HepG2 (cell line): ENCODE results near the gene PGAP3. TPM values are rescaled to one million over a fixed set of nuclear protein-coding genes. Genes with fewer than 3 reads are reported as not detected.

Experiments
- ARNT ChIP-seq: fragments of 450-650 bp; IDR thresholded peaks from 2 replicates; pipeline ENCODE4 v1.6.1; 2017
- EP300 ChIP-seq, 3 experiments: sonication (generic) in 1 of 3; formaldehyde crosslinking in 1 of 3; IDR thresholded peaks; 2 replicates each; pipeline versions ENCODE4 v1.5.1 to v1.6.1; 2011 to 2020; ENCODE audit warnings: low read depth in 2 of 3, low read length in 2 of 3, borderline replicate concordance in 1 of 3, improper control_type of control experiment in 1 of 3, mild to moderate bottlenecking in 1 of 3, missing genetic modification reagents in 1 of 3, moderate library complexity in 1 of 3
- MAZ ChIP-seq, 2 experiments: sonication (generic) in 1 of 2; formaldehyde crosslinking in 1 of 2; IDR thresholded peaks; 2 replicates each; pipeline versions ENCODE4 v1.5.0 to v1.6.1; 2012 to 2020; ENCODE audit warnings: low read depth in 2 of 2, mild to moderate bottlenecking in 2 of 2, borderline replicate concordance in 1 of 2, improper control_type of control experiment in 1 of 2, low read length in 1 of 2, missing genetic modification reagents in 1 of 2, moderate library complexity in 1 of 2
- NKX3-1 ChIP-seq: sonication (generic); formaldehyde crosslinking; IDR thresholded peaks from 2 replicates; pipeline ENCODE4 v1.5.0; 2020; ENCODE audit warnings: missing genetic modification reagents
- PHF8 ChIP-seq: sonication (generic); formaldehyde crosslinking; IDR thresholded peaks from 2 replicates; pipeline ENCODE4 v1.5.0; 2020; ENCODE audit warnings: missing genetic modification reagents
- ZFY ChIP-seq: sonication (generic); formaldehyde crosslinking; IDR thresholded peaks from 2 replicates; pipeline ENCODE4 v1.4.0; 2020; ENCODE audit warnings: missing genetic modification reagents
- ZNF781 ChIP-seq: sonication (generic); formaldehyde crosslinking; IDR thresholded peaks from 2 replicates; pipeline ENCODE4 v1.5.1; 2020; ENCODE audit warnings: borderline replicate concordance, mild to moderate bottlenecking, missing genetic modification reagents; ENCODE audit errors: not compliant biosample characterization
- ZSCAN12 ChIP-seq: sonication (generic); formaldehyde crosslinking; IDR thresholded peaks from 2 replicates; pipeline ENCODE4 v1.9.0; 2021; ENCODE audit warnings: mild to moderate bottlenecking, missing genetic modification reagents
- polyA plus RNA-seq, 8 experiments: library from polyadenylated mRNA; depleted of rRNA in 3 of 8; stranded (reverse) in 7 of 8; unstranded in 1 of 8; fragments of >200 nt; fragmentation: Illumina TruSeq in 4 of 8; extraction: Trizol in 4 of 8; gene quantifications; 2 replicates each; pipeline versions ENCODE4 v1.2.1 to v1.2.3, GENCODE V29; 2011 to 2016; ENCODE audit warnings: low read depth in 4 of 8, missing spikeins in 1 of 8, mixed read lengths in 1 of 8; ENCODE audit not compliant: insufficient read depth in 1 of 8
- total RNA-seq, 5 experiments: library from RNA; depleted of rRNA; stranded (reverse); fragments of >200 nt; fragmentation: Illumina TruSeq; extraction: Trizol; gene quantifications; 2 replicates each; pipeline ENCODE4 v1.2.3, GENCODE V29; 2016; ENCODE audit warnings: low read depth in 1 of 5
- TF ChIP-seq, protein P1 (sequence below): sonication (generic); formaldehyde crosslinking; IDR thresholded peaks from 2 replicates; pipeline ENCODE4 v1.4.0; 2020; ENCODE audit warnings: missing genetic modification reagents
- TF ChIP-seq, protein P2 (sequence below): sonication (generic); formaldehyde crosslinking; IDR thresholded peaks from one replicate; pipeline ENCODE4 v1.5.1; 2020; ENCODE audit warnings: mild to moderate bottlenecking, missing genetic modification reagents; ENCODE audit errors: not compliant biosample characterization
- TF ChIP-seq, protein P3 (sequence below): sonication (generic); formaldehyde crosslinking; IDR thresholded peaks from 2 replicates; pipeline ENCODE4 v1.4.0; 2020; ENCODE audit warnings: mild to moderate bottlenecking, missing genetic modification reagents
- TF ChIP-seq, protein P4 (sequence below): sonication (generic); formaldehyde crosslinking; IDR thresholded peaks from 2 replicates; pipeline ENCODE4 v1.4.0; 2020; ENCODE audit warnings: missing genetic modification reagents, low read depth, mild to moderate bottlenecking, borderline replicate concordance

The PGAP3 gene
- total and polyA plus RNA-seq, 2 of the 13 experiments (the other 11 are each of a cell fraction or from before 2014, with no cell fraction given): 11.9 to 14.6 TPM

DNA sequence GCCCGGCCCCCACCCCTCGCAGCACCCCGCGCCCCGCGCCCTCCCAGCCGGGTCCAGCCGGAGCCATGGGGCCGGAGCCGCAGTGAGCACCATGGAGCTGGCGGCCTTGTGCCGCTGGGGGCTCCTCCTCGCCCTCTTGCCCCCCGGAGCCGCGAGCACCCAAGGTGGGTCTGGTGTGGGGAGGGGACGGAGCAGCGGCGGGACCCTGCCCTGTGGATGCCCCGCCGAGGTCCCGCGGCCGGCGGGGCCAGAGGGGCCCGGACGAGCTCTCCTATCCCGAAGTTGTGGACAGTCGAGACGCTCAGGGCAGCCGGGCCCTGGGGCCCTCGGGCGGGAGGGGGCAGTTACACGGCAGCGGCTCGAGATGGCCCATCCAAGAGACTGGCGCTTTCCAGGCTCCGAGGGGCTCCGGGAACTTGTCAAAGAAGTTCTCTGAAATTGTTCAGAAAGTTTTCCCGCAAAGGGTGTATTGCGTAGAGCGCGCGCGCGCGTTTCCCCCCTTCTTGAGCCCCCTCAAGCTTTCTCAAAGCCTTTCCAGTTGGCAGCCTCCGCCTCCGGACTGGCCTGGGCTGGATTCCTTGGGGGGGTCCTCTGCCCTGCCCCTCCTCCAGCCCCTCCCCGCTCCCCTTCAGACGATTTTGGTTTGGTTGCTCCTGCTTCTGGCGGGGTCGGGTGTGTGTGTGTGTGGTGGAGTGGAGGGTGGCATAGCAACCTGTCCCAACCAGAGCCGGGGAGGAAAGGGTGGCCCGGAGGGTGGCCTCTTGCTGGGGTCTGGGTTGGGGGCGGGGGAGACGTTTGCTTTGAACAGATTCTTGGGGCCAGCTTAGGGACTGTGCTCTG, 12.5 kb upstream of the PGAP3 start (continued):
- TF ChIP-seq, protein P1, sequence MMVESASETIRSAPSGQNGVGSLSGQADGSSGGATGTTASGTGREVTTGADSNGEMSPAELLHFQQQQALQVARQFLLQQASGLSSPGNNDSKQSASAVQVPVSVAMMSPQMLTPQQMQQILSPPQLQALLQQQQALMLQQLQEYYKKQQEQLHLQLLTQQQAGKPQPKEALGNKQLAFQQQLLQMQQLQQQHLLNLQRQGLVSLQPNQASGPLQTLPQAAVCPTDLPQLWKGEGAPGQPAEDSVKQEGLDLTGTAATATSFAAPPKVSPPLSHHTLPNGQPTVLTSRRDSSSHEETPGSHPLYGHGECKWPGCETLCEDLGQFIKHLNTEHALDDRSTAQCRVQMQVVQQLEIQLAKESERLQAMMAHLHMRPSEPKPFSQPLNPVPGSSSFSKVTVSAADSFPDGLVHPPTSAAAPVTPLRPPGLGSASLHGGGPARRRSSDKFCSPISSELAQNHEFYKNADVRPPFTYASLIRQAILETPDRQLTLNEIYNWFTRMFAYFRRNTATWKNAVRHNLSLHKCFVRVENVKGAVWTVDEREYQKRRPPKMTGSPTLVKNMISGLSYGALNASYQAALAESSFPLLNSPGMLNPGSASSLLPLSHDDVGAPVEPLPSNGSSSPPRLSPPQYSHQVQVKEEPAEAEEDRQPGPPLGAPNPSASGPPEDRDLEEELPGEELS (CRISPR knock-in tag): no peak
- peak; percentile 76 for TF ChIP-seq PHF8 (CRISPR knock-in tag)
- TF ChIP-seq ZFY (CRISPR knock-in tag): peak; percentile 67
- TF ChIP-seq ZSCAN12 (CRISPR knock-in tag): no peak
- TF ChIP-seq, protein P2, sequence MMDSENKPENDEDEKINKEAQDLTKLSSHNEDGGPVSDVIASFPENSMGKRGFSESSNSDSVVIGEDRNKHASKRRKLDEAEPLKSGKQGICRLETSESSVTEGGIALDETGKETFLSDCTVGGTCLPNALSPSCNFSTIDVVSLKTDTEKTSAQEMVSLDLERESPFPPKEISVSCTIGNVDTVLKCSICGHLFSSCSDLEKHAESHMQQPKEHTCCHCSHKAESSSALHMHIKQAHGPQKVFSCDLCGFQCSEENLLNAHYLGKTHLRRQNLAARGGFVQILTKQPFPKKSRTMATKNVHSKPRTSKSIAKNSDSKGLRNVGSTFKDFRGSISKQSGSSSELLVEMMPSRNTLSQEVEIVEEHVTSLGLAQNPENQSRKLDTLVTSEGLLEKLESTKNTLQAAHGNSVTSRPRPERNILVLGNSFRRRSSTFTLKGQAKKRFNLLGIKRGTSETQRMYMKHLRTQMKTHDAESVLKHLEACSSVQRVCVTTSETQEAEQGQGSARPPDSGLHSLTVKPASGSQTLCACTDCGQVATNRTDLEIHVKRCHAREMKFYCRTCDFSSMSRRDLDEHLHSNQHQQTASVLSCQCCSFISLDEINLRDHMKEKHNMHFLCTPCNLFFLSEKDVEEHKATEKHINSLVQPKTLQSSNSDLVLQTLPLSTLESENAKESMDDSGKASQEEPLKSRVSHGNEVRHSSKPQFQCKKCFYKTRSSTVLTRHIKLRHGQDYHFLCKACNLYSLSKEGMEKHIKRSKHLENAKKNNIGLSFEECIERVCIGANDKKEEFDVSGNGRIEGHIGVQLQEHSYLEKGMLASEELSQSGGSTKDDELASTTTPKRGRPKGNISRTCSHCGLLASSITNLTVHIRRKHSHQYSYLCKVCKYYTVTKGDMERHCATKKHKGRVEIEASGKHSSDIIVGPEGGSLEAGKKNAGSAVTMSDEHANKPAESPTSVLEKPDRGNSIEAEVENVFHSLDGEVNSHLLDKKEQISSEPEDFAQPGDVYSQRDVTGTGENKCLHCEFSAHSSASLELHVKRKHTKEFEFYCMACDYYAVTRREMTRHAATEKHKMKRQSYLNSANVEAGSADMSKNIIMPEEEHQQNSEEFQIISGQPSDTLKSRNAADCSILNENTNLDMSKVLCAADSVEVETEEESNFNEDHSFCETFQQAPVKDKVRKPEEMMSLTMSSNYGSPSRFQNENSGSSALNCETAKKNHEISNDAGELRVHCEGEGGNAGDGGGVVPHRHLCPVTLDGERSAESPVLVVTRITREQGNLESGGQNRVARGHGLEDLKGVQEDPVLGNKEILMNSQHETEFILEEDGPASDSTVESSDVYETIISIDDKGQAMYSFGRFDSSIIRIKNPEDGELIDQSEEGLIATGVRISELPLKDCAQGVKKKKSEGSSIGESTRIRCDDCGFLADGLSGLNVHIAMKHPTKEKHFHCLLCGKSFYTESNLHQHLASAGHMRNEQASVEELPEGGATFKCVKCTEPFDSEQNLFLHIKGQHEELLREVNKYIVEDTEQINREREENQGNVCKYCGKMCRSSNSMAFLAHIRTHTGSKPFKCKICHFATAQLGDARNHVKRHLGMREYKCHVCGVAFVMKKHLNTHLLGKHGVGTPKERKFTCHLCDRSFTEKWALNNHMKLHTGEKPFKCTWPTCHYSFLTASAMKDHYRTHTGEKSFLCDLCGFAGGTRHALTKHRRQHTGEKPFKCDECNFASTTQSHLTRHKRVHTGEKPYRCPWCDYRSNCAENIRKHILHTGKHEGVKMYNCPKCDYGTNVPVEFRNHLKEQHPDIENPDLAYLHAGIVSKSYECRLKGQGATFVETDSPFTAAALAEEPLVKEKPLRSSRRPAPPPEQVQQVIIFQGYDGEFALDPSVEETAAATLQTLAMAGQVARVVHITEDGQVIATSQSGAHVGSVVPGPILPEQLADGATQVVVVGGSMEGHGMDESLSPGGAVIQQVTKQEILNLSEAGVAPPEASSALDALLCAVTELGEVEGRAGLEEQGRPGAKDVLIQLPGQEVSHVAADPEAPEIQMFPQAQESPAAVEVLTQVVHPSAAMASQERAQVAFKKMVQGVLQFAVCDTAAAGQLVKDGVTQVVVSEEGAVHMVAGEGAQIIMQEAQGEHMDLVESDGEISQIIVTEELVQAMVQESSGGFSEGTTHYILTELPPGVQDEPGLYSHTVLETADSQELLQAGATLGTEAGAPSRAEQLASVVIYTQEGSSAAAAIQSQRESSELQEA (CRISPR knock-in tag): no peak
- TF ChIP-seq, protein P3, sequence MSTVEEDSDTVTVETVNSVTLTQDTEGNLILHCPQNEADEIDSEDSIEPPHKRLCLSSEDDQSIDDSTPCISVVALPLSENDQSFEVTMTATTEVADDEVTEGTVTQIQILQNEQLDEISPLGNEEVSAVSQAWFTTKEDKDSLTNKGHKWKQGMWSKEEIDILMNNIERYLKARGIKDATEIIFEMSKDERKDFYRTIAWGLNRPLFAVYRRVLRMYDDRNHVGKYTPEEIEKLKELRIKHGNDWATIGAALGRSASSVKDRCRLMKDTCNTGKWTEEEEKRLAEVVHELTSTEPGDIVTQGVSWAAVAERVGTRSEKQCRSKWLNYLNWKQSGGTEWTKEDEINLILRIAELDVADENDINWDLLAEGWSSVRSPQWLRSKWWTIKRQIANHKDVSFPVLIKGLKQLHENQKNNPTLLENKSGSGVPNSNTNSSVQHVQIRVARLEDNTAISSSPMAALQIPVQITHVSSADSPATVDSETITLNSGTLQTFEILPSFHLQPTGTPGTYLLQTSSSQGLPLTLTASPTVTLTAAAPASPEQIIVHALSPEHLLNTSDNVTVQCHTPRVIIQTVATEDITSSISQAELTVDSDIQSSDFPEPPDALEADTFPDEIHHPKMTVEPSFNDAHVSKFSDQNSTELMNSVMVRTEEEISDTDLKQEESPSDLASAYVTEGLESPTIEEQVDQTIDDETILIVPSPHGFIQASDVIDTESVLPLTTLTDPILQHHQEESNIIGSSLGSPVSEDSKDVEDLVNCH (CRISPR knock-in tag): no peak
- TF ChIP-seq, protein P4, sequence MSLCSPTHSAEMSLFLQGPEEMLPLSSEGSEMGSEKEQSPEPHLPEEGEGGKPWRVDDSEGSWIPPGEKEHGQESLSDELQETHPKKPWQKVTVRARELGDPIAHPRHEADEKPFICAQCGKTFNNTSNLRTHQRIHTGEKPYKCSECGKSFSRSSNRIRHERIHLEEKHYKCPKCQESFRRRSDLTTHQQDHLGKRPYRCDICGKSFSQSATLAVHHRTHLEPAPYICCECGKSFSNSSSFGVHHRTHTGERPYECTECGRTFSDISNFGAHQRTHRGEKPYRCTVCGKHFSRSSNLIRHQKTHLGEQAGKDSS (CRISPR knock-in tag): peak; percentile 38; the same call in 1 of the 2 replicates
- TF ChIP-seq NKX3-1: no peak
- TF ChIP-seq EP300 (IDR thresholded peaks at IDR 0.05; ENCODE audit: low read depth in 2 of 2, low read length in 2 of 2): no peak
- TF ChIP-seq EP300 (CRISPR knock-in tag; IDR thresholded peaks at IDR 0.05; ENCODE audit: borderline replicate concordance): no peak
- no peak for TF ChIP-seq MAZ (IDR thresholded peaks at IDR 0.05; ENCODE audit: borderline replicate concordance, low read depth, low read length)
- TF ChIP-seq MAZ (CRISPR knock-in tag; IDR thresholded peaks at IDR 0.05; ENCODE audit: low read depth): no peak; the same call in 1 of the 2 replicates
- no peak for TF ChIP-seq ZNF781 (CRISPR knock-in tag)
- no peak for TF ChIP-seq ARNT
